SU-DHL-6 (cell line): ENCODE measurements around the gene CRYBG1.

Source experiments
- CTCF ChIP-seq: fragments of 200-600 bp; sonication (generic); IDR thresholded peaks from one replicate; pipeline ENCODE4 v1.5.1; 2017; ENCODE audit warnings: antibody characterized with exemption, mild to moderate bottlenecking, low read length, moderate library complexity; ENCODE audit not compliant: insufficient read depth, poor library complexity, severe bottlenecking
- EZH2phosphoT487 ChIP-seq: fragments of 200-600 bp; sonication (generic), shearing (Covaris generic); conservative IDR thresholded peaks from 2 replicates; pipeline ENCODE4 v1.6.1; 2018; ENCODE audit warnings: mild to moderate bottlenecking, antibody characterized with exemption, low read length, moderate library complexity, mixed read lengths

GRCh38 chr6:106533054-106533453 is 172.5 kb downstream of the CRYBG1 start:
- TF ChIP-seq CTCF (no peak), EZH2phosphoT487 (no peak)
